ENCODE data around the gene KCNMA1.
"Not testable (repeated sequence)": the region's sequence is repeated elsewhere in the genome, so short reads cannot be mapped to it uniquely, and the experiment has no call there.

Gene KCNMA1

DNA sequence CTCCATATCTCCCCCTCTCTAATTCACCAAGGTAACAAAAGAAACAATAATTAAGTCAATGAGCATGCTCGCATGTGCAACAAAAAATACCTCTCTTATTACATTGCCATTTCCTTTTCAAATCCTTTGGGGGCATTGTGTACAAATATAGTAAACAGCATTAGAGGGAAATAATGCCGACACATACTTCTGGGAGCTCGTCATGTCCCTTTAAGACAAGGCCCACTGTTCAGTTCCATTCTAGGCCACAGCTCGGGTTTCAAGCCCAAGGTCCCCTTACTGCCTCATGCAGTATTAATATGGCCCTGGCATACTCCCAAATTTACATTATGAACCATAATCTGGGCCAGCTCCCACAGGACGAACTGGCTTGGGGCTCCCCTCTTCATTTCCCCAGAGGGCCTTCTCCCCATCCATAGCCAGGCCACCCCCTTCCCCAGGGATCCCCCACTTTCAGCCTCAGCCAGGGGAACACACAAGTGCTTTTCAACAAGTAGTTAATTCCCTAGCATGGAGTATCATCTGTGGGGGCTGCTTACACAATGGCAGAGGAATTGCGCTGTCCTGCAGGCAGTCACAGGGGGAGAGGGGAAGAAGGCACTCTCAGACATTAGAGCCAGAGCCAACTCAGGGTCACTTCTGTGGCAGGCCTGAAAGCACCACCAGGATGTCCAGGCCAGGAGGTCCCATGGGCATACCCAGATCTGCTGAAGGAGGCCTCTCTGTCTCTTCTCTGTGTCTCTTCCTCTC is 110.6 kb downstream of the KCNMA1 start:
- no peak for DNase-seq

GRCh38 chr10:77524281-77524711 is 113.3 kb downstream of the KCNMA1 start:
- no peak for DNase-seq

- DNase-seq, result no peak
Observed at GRCh38 chr10:77522268-77522809, 115.3 kb downstream of the KCNMA1 start.

DNA sequence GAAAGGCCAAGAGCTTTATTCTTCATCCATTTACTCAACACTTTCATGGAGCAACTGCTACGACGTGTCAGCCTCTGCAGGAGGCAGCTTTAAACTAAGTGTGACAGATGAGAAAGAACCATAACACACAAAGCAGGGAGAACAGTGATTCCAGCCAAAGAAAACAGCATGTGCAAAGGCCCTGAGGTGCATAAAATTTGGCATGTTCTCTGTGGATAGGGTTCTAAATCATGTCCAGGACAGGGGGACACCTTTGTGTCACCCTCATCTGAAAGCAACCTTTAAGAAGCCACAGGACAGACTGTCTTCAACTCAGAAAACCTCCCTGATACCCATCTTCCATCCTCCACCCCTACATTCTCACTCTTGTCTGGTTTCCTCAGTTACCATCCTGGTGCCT is 116.6 kb downstream of the KCNMA1 start:
- DNase-seq, result no peak

DNA sequence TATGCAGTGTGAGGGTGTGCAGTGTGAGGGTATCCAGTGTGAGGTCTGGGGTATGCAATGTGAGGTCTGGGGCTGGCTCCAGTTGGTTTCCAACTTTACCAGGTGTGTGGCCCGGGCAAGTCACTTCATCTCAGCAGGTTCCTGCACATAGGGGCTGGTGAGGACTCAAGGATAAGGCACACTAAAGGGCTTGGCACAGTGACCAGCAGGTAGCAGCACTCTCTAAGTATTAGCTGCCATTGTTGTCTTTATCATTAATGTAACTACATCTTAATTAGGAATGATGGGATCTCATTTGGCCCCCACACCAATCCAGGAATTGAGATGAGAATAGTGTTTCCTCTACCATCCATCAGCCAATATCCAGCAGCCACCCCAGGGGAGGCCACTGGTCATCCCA is 117.3 kb downstream of the KCNMA1 start:
- no peak for DNase-seq

DNA sequence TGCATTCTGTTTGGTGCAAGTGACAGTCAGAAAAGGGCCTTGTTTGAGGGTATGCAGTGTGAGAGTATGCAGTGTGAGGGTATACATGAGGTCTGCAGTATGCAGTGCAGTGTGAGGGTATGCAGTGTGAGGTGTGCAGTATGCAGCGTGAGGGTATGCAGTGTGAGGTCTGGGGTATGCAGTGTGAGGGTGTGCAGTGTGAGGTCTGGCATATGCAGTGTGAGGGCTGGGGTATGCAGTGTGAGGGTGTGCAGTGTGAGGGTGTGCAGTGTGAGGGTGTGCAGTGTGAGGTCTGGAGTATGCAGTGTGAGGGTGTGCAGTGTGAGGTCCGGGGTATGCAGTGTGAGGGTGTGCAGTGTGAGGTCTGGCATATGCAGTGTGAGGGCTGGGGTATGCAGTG is 117.8 kb downstream of the KCNMA1 start:
- DNase-seq, result not testable (repeated sequence)

GRCh38 chr10:77518910-77519274 is 118.7 kb downstream of the KCNMA1 start:
- DNase-seq, result no peak

GRCh38 chr10:77518241-77518909 is 119.2 kb downstream of the KCNMA1 start:
- DNase-seq, result no peak

DNA sequence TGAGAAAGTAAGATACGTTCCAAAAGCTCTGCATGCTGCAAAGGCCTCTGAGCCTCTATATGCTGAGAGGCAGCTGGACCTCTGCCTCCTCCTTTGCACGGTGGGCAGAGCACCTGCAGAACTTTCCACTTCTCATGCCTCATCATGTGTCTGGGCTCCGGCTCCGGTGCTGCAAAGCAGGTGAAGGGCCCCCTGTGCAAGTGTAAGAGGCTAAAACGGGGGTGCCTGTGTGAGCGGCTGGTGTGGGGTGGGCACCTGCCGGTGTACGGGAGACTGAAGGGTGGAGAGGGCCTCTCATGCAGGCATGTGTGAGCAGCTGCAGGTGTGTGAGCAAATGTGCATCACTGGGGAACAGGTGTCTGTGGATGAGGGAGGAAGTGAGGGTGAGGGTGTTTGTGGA is 121.0 kb downstream of the KCNMA1 start:
- DNase-seq, result no peak

- no peak for DNase-seq
Observed at GRCh38 chr10:77514870-77515269, 122.7 kb downstream of the KCNMA1 start.

- DNase-seq, result no peak
Observed at GRCh38 chr10:77513781-77514331, 123.8 kb downstream of the KCNMA1 start.

DNA sequence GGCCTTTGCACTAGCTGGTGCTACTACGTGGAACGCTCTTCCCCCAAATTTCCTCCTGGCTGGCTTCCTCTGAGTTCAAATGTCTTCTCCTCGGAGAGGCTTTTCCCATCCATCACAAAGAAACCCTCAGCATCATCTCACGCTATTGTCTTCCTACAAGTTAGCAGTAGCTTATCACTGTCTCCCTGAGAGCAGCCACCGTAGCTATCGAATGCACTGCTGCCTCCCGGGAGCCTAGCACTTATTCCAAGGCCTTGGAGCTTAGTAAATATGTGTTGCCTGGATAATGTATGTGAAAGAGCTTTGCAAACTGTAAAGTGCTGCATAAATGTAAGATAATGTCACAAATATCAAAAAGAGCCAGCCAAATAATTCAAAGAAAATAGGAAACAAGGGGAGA is 124.4 kb downstream of the KCNMA1 start:
- DNase-seq, result no peak

DNA sequence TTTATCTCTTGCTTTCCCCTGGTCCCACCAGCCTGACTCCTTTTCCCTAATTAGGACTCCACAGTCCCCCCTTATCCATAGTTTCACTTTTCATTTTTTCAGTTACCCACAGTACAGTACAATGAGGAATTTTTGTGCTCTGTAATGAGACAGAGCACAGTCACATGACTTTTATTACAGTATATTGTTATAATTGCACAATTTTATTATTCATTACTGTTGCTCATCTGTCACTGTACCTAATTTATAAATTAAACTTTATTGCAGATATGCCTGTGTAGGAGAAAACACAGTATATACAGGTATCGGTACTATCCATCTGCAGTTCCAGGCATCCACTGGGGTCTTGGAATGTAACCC is 125.4 kb downstream of the KCNMA1 start:
- no peak for DNase-seq

DNA sequence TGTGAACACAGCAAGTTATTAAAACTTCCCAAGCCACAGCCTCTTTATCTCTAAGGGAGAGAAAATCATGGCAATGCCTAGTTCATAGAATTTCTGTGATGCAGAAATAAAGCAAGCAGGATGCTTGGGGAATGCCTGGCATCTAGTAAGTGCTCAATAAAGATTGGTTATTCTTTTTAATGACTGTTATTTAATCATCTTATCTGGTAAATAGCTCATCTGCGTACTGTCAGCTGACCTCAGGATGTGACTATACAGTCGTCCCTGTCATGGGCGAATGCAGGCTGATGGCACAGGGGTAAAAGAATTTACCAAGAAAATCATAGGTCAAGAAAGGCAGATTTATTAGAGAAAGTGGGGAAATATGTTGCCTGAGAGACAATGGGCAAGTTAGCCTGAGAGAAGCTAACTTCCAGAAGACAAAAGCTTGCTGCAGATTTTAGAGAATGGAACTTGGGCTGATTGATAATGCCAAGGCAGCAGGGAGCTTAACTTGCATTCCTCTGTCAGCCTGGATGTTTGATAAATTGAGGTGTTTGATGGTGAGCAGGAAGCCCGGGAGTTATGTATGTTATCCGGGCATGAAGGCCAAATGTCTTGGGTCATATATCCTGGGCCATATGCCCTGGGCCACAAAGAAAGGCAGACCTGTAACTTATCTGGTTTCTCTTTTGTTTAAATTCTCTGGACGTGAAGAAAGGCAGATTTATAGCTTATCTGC is 126.0 kb downstream of the KCNMA1 start:
- no peak for DNase-seq

DNA sequence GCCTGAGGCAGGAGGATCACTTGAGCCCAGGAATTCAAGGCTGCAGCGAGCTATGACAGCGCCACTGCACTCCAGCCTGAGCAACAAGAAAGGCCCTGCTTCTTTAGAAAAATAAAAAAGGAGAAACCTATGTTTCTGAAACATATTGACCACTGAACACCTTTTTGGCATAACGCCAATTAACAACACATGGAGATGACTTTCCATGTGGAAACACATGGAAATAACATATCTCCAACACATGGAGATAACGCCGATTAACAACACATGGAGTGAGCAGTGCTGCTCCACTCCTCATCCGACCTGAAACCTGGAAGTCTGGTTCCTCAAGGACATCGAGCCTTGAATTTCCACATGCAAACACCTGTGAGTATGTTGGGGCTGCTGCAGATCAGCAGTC is 126.9 kb downstream of the KCNMA1 start:
- no peak for DNase-seq

DNA sequence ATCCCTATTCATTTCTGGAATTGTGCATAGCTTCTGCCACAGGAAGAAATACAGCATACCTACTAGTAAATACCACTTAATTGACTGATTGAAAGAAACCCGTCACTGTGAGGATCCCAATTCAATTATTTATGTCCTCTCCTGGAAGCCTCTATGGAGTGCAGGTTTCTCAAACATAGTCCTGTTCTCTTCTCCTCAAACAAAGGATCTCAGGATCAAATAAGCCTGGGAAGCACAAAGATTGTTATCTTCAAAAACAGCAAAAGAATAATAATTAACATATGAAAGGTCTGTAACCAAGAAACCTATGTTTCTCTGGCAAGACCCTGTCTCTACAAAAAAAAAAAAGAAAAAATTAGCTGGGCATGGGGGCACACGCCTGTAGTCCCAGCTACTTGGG is 127.3 kb downstream of the KCNMA1 start:
- DNase-seq, result no peak

DNA sequence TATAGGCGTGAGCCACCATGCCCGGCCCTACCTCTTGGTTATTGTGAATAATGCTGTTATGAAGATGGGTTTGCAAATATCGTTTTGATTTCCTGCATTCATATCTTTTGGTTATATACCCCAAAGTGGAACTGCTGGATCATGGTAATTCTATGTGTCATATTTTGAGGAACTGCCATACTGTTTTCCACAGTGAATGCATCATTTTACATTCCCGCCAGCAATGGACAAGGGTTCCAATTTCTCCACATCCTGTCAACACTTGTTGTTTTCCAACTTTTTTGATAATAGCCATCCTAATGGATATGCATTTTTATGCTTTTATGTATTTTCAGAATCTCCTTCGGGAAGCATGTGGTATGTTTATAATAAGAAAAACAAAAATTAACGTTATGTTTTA is 128.2 kb downstream of the KCNMA1 start:
- DNase-seq, result no peak

GRCh38 chr10:77507291-77507880 is 130.2 kb downstream of the KCNMA1 start:
- DNase-seq, result no peak

GRCh38 chr10:77506517-77507200 is 130.9 kb downstream of the KCNMA1 start:
- DNase-seq, result no peak

DNA sequence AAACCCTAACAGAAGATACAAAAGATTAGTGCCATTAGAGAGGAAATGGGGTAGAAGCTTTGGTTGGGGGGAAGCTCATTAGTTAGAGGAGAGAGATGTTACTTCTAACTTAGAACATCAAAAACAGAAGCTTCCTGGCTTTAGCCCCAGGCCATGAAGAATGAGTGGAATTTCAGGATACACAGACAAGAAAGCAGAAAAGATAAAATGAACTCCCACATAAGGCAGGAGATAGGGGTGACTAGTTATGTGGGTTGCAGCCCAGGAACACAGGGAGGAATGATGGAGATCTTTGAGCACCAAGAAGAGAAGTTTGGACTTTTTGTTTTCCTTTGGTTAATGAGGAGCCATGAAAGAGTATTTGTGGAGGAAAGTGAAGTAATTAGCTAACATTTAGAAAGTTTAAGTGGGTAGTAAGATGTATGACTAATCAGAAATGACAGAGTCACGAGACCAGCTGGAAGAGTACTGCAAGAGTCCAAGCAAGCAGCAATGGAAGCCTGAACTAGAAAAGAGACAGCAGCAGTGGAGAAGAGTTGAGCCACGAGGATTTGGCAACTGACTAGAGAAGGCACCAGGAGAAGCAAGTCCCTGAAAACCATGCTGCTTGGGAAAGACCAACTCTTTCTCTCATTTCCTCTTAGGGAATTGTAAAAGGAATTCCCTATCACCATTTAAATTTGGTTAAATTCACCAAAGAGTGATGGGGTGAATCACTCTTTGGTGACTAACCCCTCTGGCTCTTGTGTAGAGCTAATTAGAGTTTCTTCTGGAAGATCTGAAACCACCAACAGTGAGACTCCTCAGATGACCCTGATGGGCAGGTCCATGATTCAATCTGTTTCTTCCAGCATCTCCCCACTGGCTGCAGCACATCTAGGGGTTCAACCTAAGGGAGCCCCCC is 131.9 kb downstream of the KCNMA1 start:
- no peak for DNase-seq

DNA sequence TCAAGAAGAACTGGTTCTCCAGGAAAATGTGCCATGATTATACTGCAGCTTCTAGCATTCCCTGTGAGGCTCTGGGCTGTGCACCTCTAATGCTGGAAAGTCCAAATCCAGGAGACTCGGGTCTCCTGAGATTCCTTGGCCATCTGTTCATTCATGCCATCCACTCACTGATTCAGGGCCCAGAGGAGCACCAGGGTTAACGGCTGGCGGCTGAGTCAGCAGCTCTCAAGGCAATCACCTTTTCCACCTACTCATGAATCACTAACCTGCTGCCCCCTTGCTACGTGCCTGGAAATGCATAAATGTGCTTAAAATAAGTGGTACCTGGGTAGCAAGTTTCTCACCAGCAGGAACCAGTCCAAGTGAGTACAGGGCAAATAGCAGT is 132.7 kb downstream of the KCNMA1 start:
- no peak for DNase-seq
